NCI-H774 (cell line): ENCODE data around the gene MKNK2.
A peak's percentile ranks its signal among the peaks of the same experiment; 100 is the strongest.

Source experiments
- DNase-seq: peaks from one replicate; lab custom pipeline; 2025; lab: John Stamatoyannopoulos, UW

Gene MKNK2

DNA sequence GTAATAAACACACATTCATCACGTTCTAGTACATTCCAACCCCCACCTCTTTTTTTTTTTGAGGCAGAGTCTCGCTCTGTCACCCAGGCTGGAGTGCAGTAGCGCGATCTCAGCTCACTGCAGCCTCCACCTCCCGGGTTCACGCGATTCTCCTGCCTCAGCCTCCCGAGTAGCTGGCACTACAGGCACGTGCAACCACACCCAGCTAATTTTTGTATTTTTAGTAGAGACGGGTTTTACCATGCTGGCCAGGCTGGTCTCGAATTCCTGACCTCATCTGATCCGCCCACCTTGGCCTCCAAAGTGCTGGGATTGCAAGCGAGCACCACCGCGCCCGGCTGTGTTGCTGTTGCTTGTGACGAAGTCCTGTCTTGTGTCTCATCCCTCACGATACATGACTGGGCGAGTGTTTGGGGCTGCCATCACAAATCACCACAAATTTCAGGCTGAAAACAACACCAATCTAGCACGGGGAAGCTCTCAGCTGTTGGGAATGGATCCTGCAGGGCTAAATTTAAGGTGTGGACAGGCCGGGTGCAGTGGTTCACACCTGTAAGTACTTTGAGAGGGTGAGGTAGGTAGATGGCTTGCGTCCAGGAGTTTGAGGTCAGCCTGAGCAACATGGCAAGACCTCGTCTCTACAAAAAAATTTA lies 29.4 kb upstream of the MKNK2 start:
- no peak for DNase-seq

GRCh38 chr19:2079865-2080301 lies 28.8 kb upstream of the MKNK2 start:
- no peak for DNase-seq

DNA sequence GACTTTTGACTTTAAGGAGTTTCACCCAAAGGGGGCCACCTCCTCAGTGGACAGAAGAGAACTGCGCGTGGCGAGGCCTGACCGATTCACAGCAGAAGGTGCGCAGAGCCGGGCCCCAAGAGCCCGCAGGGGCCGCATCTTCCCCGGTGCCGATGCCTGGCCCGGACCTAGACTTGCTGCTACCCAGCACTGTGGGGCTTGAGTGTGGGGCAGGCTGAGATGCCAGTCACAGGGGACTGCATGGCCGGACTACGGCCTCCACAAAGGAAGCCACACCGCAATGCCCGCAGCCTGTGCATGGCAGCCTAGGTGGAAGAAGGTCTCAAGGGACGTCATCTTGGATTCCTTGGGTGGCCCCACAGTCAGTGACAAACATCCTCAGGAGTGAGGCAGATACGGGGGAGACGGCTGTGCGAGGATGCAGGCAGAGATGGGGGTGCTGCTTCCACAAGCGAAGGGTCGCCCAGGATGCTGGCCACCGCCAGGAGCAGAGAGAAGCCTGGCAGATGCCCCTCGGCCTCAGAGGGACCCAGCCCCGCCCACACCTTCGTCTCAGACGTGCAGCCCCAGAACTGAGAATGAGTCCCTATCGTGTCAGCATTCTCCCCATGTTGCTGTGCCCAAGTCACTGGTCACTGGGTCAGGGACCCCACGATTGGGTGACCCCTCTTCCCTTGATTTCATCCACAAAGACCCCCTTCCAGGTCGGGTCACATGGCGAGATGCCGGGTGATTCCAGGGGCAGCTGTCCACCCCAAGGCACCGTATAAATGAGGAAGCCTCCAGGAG lies 28.2 kb upstream of the MKNK2 start:
- DNase-seq, result no peak

GRCh38 chr19:2077833-2078619 lies 27.0 kb upstream of the MKNK2 start:
- no peak for DNase-seq

- DNase-seq, result no peak
Measured at GRCh38 chr19:2077398-2077797, 26.4 kb upstream of the MKNK2 start.

DNA sequence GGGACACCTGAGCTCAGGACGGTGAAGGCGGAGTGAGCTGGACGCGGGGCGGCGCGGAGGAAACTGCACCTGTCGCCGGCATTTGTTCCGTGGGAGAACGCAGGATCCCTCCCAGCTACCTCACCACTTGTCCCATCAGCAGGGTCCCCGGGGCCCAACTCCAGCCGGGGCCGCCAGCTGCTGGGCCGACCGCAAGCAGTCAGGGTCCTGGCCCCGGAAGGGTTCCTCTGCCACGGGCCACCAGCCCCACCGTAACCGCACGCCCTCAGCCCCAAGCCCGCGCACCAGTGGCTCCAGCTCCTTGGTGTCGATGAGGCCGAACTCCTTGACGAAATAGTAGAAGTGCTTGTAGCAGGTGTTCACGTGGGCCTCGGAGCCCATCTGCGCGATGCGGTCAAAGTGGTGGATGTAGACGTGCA lies 25.5 kb upstream of the MKNK2 start:
- no peak for DNase-seq

DNA sequence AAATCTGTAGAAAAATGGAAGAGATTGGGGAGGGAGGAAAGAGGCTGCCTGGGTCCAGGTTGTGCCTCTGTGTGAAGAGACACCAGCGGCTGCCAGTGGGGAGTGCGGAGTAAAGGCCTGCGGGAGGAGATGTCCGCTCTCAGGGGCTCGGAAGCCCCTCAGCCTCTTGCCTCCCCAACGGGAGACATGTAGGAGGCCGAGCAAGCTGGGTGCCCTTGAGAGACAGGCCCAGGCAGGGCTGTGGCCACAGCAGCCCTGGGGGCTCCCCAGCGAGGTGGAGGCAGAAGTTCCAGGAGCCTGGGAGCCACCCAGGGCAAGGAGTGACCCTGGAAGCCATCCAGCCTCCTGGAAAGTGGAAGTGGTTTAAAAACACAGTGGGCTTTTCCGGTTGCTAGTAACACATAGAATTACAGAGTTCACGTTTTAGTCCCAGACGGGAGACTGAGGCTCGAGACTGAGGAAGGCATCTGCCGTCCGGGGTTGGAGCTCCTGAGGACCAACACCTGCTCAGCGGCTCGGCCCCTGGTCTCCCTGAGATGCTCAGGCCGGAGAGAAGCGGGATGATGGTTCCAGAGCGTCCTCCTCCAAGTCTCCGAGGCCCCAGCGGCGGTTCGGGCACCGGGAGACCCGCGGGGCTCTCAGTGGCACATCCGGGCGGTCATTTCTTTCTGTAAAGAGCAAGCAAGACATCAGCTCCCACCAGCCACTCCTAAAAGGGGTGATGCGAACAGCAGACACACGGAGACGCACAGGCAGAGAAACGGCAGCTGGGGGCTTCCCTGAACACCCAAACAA lies 21.9 kb upstream of the MKNK2 start:
- DNase-seq, result no peak

DNA sequence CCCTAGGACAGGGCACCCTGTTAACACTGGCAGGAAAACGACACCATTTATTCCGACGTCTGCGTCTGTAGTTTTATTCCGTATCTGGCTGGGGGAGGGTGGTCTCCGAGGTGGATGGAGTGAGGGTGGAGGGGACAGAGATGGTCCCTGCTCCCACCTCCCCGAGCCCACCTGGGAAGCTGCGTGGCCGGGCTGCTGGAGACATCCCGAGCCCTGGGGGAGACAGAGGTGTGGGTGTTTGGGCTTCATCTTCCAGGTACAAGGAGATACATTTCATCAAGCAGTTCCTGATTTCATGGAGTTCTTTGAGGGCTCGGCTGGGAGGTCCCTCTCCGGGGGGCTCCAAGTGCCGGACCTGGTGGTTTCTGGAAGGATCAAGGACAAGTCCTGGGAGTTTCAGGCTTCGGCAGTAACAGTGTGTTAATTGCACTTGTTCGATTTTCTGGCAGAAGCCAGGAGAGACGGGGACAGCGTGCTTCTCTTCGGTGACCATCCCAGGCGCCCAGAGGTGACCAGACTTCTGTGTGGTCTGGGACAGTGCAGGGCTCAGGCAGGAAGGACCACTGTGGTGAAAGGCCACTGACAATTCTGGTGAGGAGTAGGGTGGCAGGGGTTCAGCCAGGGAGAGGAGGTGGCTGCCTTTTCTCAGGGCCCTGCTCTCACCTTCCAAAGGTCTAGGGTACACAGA lies 20.1 kb upstream of the MKNK2 start:
- no peak for DNase-seq

DNA sequence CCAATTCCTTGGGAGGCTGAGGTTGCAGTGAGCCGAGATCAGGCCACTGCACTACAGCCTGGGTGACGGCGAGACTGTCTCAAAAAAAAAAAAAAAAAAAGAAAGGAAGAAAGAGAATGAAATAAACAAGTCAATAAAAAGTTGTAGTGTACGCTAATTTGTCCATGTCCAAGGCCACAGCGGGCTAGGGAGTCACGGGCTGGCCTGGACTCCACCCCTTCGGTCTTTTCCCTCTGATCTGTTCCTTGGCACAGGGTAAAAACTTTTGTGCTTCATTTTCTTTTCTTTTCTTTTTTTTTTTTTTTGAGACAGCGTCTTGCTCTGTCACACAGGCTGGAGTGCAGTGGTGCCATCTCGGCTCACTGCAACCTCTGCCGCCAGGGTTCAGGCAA lies 19.4 kb upstream of the MKNK2 start:
- DNase-seq, result no peak

GRCh38 chr19:2064788-2065524 lies 13.9 kb upstream of the MKNK2 start:
- no peak for DNase-seq

GRCh38 chr19:2064395-2064787 lies 13.3 kb upstream of the MKNK2 start:
- no peak for DNase-seq

- DNase-seq, result no peak
Measured at GRCh38 chr19:2063824-2064223, 12.8 kb upstream of the MKNK2 start.

DNA sequence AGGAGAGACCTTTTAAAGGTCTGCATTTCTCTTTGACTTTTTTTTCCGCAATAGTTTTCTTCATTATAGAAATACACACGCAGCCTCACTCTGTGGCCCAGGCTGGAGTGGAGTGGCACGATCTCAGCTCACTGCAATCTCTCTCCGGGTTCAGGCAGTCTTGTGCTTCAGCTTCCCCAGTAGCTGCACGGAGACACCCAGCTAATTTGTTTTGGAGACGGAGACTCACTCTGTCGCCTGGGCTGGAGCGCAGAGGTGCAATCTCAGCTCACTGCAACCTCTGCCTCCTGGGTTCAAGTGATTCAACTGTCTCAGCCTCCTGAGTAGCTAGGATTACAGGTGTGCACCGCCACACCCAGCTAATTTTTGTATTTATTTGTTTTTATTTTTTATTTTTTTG lies 11.7 kb upstream of the MKNK2 start:
- no peak for DNase-seq

GRCh38 chr19:2062389-2062729 lies 11.3 kb upstream of the MKNK2 start:
- DNase-seq, result no peak

GRCh38 chr19:2061495-2062388 lies 10.7 kb upstream of the MKNK2 start:
- DNase-seq, result peak; percentile 98

DNA sequence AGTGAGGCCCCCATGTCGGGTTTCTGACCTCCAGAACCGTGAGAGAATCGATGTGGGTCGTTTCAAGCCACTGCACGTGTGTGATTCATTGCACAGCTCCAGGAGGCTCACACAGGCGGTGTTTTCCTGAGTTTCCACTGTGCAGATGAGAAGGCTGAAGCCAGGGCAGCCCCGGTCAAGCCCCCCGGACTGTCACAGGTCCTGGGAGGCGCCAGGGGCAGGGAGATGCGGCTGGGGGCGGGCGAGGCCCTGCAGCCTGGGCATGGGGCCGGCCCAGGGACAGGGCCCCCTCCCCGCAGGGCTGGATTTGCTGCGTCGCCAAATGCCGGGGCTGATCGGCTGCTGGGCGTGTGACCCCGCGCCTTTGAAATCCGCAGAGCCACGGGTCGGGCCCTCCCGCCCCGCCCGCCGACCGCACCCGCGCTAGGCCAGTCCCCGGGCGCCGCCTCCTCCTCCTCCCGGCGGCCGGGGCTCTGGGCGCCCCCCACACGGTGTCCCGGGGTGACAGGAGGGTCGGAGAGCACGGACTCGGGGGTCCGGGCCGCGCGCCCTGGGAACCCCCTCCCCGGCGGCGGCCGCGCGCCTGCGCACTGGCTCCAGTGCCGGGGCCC lies 9.9 kb upstream of the MKNK2 start:
- DNase-seq, result no peak

DNA sequence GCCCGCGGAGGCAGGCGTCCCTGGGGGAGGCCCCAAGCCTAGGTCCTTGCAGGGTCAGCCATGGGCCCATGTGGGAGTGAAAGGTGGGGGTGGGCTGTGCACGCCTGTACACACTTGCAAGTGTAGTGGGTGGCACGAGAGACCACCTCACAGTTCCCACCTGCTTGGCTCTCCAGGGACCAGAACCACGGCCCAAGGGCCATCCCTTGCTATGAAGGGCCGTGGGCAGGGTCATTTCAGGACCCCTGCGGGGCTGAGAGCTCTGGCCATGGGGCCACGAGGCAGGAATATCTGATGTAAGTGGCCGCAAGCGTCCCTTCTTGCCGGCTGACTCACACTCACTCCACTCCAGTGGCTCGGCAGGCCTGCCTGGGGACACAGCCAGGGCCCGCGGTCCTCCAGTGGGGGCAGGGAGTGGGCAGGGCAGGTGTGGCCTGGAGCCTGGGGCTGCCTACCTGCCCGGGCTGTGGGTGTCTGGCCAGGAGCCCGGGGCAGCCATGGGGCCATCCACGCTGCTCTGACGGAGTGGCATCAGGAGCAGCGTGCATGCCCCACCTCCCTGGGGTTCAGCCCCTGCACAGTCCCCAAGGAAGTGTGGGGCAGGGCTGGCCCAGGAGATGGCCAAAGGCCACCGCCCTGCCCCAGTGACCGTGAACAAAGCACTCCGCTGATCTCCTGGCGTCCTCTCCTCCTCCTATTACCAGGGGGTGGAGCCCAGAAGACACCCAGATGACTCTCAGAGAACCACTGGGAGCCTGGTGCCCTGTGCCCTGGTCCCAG lies 8.6 kb upstream of the MKNK2 start:
- peak; percentile 23 for DNase-seq

DNA sequence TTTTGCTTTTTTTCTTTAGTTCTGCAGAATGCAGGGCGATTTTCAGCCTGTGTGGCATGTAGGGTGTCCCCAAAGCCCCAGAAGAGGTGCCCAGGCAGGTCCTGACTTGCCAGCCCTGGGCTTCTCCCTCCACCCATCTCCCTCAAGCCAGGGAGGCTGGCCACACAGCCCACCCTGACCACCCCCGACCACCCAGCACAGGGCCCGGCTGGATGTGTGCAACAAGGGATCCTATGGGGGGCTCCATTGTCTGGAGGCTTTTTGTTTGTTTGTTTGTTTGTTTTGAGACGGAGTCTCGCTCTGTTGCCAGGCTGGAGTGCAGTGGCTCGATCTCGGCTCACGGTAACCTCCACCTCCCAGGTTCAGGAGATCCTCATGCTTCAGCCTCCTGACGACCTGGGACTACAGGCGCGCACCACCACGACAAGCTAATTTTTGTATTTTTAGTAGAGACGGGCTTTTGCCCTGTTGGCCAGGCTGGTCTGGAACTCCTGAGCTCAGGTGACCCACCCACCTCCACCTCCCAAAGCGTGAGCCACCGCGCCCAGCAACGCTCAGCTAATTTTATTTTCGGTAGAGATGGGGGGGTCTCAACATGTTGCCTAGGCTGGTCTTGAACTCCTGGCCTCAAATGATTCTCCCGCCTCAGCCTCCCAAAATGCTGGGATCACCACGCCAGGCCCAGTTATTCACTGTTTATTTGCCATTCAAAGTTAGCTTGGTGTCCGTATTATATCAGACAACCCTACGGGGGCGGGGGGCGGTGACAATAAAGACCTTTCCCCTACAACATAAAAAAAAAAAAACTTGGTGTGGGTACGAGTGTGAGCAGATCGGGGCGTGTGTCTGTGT lies 7.8 kb upstream of the MKNK2 start:
- no peak for DNase-seq
